ENCODE data around the gene ASTN2. TPM values are rescaled to one million over a fixed set of nuclear protein-coding genes. Genes with fewer than 3 reads are reported as not detected.

ASTN2 gene
- total and polyA plus RNA-seq, 10 of the 15 experiments (the other 5 are each of a cell fraction or from before 2014, with no cell fraction given) = 1.4 to 15.7 (median 7.0) TPM

- TF ChIP-seq ZBTB11 (CRISPR knock-in tag; IDR thresholded peaks at IDR 0.05) (no peak), SRF (IDR thresholded peaks at IDR 0.05; ENCODE audit: low read depth in 2 of 2, low read length in 2 of 2) (no peak), ATF7 (IDR thresholded peaks at IDR 0.05; ENCODE audit: low read depth) (no peak), BACH1 (IDR thresholded peaks at IDR 0.05; ENCODE audit: borderline replicate concordance) (no peak), NFXL1 (IDR thresholded peaks at IDR 0.05; ENCODE audit: borderline replicate concordance) (no peak), SKIL (IDR thresholded peaks at IDR 0.05; ENCODE audit: low read depth, poor library complexity, severe bottlenecking) (no peak), NR2C1 (IDR thresholded peaks at IDR 0.05) (no peak), ZNF274 (IDR thresholded peaks at IDR 0.05; ENCODE audit: insufficient read depth, insufficient read length) (no peak), SIN3A (IDR thresholded peaks at IDR 0.05; ENCODE audit: low read depth, low read length) (no peak), MEF2B (IDR thresholded peaks at IDR 0.05; ENCODE audit: partially characterized antibody, poor library complexity, severe bottlenecking) (peak; percentile 43), NFIC (IDR thresholded peaks at IDR 0.05; ENCODE audit: low read depth, low read length) (peak; percentile 71; the same call in 1 of the 2 replicates), TCF12 (IDR thresholded peaks at IDR 0.05; ENCODE audit: low read depth, low read length) (no peak), FOXM1 (IDR thresholded peaks at IDR 0.05; ENCODE audit: low read depth, low read length) (peak; percentile 69; the same call in 1 of the 2 replicates), RELA (IDR thresholded peaks at IDR 0.05; ENCODE audit: borderline replicate concordance, partially characterized antibody) (no peak), TAF1 (IDR thresholded peaks at IDR 0.05; ENCODE audit: borderline replicate concordance, low read depth, low read length) (no peak), CEBPB (IDR thresholded peaks at IDR 0.05; ENCODE audit: borderline replicate concordance in 1 of 2, low read depth in 2 of 2, low read length in 2 of 2) (no peak), NR2C2 (IDR thresholded peaks at IDR 0.05; ENCODE audit: borderline replicate concordance, control insufficient read depth, insufficient read length, low read depth) (no peak)
- TF ChIP-seq, protein P1, sequence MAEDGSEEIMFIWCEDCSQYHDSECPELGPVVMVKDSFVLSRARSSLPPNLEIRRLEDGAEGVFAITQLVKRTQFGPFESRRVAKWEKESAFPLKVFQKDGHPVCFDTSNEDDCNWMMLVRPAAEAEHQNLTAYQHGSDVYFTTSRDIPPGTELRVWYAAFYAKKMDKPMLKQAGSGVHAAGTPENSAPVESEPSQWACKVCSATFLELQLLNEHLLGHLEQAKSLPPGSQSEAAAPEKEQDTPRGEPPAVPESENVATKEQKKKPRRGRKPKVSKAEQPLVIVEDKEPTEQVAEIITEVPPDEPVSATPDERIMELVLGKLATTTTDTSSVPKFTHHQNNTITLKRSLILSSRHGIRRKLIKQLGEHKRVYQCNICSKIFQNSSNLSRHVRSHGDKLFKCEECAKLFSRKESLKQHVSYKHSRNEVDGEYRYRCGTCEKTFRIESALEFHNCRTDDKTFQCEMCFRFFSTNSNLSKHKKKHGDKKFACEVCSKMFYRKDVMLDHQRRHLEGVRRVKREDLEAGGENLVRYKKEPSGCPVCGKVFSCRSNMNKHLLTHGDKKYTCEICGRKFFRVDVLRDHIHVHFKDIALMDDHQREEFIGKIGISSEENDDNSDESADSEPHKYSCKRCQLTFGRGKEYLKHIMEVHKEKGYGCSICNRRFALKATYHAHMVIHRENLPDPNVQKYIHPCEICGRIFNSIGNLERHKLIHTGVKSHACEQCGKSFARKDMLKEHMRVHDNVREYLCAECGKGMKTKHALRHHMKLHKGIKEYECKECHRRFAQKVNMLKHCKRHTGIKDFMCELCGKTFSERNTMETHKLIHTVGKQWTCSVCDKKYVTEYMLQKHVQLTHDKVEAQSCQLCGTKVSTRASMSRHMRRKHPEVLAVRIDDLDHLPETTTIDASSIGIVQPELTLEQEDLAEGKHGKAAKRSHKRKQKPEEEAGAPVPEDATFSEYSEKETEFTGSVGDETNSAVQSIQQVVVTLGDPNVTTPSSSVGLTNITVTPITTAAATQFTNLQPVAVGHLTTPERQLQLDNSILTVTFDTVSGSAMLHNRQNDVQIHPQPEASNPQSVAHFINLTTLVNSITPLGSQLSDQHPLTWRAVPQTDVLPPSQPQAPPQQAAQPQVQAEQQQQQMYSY (CRISPR knock-in tag; IDR thresholded peaks at IDR 0.05) = no peak
- TF ChIP-seq, protein P2, sequence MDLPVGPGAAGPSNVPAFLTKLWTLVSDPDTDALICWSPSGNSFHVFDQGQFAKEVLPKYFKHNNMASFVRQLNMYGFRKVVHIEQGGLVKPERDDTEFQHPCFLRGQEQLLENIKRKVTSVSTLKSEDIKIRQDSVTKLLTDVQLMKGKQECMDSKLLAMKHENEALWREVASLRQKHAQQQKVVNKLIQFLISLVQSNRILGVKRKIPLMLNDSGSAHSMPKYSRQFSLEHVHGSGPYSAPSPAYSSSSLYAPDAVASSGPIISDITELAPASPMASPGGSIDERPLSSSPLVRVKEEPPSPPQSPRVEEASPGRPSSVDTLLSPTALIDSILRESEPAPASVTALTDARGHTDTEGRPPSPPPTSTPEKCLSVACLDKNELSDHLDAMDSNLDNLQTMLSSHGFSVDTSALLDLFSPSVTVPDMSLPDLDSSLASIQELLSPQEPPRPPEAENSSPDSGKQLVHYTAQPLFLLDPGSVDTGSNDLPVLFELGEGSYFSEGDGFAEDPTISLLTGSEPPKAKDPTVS (IDR thresholded peaks at IDR 0.05; ENCODE audit: low read depth, low read length) = no peak
These were observed 368.1 kb downstream of the ASTN2 start (continued) for GRCh38 chr9:117046666-117047327.
